22Rv1 (cell line): ENCODE data around the gene TMEM164.
A peak's percentile ranks its signal among the peaks of the same experiment; 100 is the strongest.

ENCODE experiments used
- H3K27ac ChIP-seq: fragments of 450-650 bp; 2 replicates; pipeline ENCODE4 v1.5.1; 2017
- ZFX ChIP-seq: fragments of 450-650 bp; IDR thresholded peaks from 2 replicates; pipeline ENCODE4 v1.6.1; 2017; ENCODE audit warnings: antibody characterized with exemption, borderline replicate concordance
- TF ChIP-seq, protein P1 (sequence below): fragments of 450-650 bp; IDR thresholded peaks from 2 replicates; pipeline ENCODE4 v1.5.1; 2017; ENCODE audit warnings: mild to moderate bottlenecking

Gene TMEM164

DNA sequence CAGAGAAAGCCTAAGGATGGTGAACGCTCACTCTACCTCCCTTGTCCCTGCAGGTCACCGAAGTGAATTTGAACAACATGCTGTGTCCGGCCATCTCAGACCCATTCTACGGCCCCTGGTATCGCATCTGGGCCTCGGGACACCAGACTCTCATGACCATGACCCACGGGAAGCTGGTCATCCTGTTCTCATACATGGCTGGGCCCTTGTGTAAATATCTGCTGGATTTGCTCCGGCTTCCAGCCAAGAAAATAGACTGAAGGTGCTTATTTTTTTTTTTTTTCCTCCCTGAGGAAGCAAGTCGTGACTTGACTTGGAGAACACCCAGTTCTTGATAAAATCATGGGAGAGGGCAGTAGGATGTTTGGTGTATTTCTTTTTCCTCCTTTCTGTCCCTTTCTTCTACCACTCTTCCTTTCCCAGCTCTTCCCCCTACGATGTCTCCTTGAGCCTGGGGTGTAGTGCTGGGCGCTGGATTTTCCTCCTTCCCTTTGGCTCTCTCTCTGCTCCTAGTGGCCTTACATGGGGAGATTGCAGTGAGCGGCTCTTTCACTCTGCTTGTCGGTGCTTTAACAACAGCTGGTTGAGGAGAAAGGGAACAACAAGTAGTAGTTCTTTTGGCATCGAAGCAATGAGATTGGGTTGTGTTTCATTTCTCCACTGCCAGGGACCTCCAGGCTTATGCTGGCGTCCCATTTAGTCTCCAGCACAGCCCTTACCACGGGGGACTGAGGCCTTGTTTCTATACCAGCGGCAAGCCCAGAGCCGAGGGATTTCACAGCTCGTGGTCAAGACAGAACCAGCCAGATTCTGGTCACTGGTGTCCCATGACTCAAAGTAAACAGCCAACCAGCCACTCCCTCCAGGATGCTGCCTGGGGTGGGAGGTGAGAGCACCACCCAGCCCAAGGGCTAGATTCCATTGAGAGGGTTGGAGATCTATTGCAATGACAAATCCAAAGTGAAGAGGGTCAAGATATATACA lies 170.6 kb downstream of the TMEM164 start:
- TF ChIP-seq ZFX, result no peak
- TF ChIP-seq, protein P1, sequence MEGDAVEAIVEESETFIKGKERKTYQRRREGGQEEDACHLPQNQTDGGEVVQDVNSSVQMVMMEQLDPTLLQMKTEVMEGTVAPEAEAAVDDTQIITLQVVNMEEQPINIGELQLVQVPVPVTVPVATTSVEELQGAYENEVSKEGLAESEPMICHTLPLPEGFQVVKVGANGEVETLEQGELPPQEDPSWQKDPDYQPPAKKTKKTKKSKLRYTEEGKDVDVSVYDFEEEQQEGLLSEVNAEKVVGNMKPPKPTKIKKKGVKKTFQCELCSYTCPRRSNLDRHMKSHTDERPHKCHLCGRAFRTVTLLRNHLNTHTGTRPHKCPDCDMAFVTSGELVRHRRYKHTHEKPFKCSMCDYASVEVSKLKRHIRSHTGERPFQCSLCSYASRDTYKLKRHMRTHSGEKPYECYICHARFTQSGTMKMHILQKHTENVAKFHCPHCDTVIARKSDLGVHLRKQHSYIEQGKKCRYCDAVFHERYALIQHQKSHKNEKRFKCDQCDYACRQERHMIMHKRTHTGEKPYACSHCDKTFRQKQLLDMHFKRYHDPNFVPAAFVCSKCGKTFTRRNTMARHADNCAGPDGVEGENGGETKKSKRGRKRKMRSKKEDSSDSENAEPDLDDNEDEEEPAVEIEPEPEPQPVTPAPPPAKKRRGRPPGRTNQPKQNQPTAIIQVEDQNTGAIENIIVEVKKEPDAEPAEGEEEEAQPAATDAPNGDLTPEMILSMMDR, result no peak
- H3K27ac ChIP-seq, result peak overlapping the region; percentile 75

DNA sequence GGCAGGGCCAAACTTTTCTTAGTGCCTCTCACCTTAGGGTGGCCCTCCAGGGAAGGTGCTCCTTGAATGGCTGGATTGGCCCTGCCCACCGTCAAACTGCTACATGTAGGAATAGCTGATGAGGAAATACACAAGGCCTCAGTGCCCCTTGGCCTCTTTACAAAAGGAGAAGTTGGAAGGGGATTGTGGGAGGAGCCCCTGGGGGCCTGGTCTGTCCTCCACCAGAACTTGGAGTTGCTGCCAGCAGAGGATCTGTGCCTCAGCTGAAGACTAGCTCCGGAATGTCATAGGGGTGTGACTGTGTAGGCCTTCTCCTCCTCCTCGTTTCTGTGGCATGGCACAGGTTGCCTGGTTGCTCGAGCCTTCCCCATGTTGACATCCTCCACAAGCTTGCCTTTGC lies 172.2 kb downstream of the TMEM164 start:
- TF ChIP-seq, protein P1, result no peak
- no peak for TF ChIP-seq ZFX
- H3K27ac ChIP-seq, result no peak overlapping the region

DNA sequence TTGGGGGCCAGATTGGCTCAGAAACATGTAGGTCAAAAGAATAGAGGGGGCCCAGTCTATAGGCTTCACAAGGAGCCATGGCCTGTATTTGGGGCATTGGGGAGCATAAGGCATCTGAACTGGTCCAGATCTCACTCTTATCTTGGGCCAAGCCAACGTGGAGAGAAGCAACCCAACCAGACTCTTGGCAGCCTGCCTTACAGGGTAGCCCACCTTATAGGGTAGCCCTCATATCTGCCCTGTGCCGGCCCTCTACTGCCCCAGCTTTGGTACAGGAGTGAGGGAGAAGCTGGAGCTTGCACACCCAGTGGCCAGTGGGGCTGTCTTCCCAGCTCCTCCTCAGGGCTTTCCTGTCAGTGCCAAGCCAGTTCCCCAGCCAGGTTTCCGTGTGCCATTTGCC lies 172.8 kb downstream of the TMEM164 start:
- H3K27ac ChIP-seq, result no peak overlapping the region
- TF ChIP-seq ZFX, result no peak
- TF ChIP-seq, protein P1, result no peak

DNA sequence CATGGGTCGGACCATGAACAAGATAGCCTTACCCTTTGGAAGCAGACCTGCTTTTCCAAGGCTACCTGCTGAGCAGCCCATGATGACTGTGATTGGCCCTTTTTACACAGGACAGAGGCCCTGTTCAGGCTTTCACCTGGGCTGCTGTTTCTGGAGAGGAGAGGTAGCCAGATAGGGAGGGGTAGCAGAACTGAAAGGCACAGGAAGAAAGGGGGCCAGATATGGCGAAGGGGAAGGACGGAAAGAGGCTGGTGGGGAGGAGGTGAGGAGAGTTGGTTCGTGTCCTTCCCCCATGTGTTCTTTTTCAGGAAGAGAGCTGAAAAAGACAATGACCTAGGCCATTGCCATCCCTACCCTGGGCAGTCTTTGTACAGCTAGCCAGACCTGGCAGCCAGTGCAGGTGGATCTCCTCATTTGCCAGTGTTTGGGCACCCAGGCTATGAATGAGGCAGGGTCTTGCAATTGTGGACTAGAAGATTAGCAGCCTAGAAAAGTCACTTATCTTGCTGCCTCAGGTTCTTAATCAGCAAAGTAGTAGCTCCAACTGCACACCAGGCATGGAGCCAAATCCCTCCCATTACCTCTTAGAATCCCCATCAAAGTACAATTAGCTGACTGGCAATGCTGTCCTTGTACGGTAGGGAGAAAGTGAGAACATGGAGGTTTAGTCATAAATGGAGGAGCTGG lies 175.4 kb downstream of the TMEM164 start:
- no peak overlapping the region for H3K27ac ChIP-seq
- no peak for TF ChIP-seq ZFX
- TF ChIP-seq, protein P1, result no peak

DNA sequence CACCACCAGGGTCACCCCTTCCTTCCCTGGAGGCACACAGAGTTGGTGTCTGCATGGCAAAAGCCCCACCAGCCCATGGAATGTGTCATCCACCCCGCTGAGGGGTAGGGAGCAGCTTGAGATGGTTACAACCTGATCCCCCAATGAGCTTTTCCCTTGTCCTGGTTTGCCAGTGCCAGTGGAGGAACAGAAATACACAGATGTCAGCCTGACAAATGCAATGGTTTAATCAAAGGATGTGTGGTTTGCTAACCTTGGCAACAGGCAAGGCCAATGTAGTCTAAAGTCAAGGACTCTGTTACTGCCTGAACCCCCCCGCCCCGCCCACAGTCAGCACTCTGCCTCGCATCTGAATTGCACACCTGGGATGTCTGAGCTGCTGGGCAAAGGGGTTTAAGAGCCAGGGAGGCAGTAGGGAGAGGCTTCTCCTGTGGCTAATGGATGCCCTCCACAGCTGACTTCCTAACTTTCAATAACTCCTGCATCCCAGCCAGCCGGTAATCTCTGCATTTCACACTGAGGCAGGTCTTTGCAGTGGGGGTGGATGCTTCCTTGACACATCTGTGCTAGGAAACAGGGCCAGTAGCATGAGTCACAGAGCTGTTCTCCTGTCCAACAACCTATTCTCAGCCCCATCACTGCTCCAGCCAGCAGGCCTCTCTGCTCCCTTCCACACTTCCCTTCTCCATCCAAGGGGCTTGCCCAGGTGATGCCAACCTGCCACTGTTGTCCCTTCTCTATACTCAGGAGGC lies 177.4 kb downstream of the TMEM164 start:
- TF ChIP-seq ZFX, result no peak
- TF ChIP-seq, protein P1, result no peak

DNA sequence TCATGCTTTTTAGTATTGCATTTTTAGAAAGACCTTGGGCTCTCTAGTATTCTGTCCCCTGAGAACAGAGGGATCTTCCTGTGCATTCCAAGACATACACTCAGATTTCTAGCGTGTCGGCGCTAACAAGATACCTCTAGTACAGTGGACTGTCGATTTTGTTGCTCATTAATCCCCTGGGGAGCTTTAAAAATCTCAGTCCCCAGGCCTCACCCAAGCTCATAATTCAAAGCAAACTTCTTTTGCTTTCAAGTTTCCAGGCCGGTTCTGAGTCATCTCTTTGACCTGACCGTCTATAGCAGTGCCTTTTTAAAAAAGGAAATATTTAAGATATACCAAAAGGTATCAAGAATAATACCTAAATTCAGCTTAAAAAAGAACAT lies 178.0 kb downstream of the TMEM164 start:
- H3K27ac ChIP-seq, result no peak overlapping the region
- TF ChIP-seq, protein P1, result no peak
- TF ChIP-seq ZFX, result no peak

More for the DNA sequence above, 177.4 kb downstream of the TMEM164 start:
- no peak overlapping the region for H3K27ac ChIP-seq
